ENCODE results near the gene TPT1. TPM values are rescaled to one million over a fixed set of nuclear protein-coding genes. Genes with fewer than 3 reads are reported as not detected.
"Not testable (repeated sequence)": the region's sequence is repeated elsewhere in the genome, so short reads cannot be mapped to it uniquely, and the experiment has no call there.

The TPT1 gene
- total and polyA plus RNA-seq, 2 experiments from 2014 or later = 1,047 to 6,453 TPM

DNA sequence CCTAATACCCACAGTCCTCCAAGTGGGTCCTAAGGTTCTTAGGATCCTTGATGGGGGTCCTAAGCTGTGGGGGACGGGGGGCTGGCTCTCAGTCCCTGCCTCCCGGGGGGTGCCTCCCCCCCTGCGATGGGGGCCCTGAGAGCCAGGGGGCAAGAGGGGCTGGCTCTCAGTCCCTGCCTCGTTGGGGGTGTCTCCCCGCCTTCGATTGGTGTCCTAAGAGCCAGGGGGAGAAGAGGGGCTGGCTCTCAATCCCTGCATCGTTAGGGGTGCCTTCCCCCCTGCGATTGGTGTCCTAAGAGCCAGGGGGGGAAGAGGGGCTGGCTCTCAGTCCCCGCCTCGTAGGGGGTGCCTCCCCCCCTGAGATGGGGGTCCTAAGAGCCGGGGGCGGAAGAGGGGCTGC lies 40.2 kb upstream of the TPT1 start:
- Histone ChIP-seq H3K79me2 (no peaks in the 10 kb centered on the region), H3K36me3 (replicated peaks; ENCODE audit: insufficient read depth, low read depth) (no peaks in the 10 kb centered on the region), H3K9me2 (replicated peaks; ENCODE audit: insufficient read depth) (no peaks in the 10 kb centered on the region), H3K4me3 (no peak overlapping the region), H3K4me1 (ENCODE audit: insufficient read depth) (no peaks in the 10 kb centered on the region), H3K4me2 (no peak overlapping the region), H2AFZ (no peak overlapping the region), H3K9me3 (ENCODE audit: low read depth) (no peaks in the 10 kb centered on the region), H3K27ac (no peak overlapping the region), H4K20me1 (ENCODE audit: insufficient read depth, poor library complexity, severe bottlenecking) (no peaks in the 10 kb centered on the region), H3K27me3 (no peaks in the 10 kb centered on the region)
- WGBS (ENCODE audit: low lambda C conversion rate, missing lambda C conversion rate) = no CpG with 5 or more reads among the region's 12 CpGs
- no peak for DNase-seq (ENCODE audit: low spot score)
- TF ChIP-seq, protein P1, sequence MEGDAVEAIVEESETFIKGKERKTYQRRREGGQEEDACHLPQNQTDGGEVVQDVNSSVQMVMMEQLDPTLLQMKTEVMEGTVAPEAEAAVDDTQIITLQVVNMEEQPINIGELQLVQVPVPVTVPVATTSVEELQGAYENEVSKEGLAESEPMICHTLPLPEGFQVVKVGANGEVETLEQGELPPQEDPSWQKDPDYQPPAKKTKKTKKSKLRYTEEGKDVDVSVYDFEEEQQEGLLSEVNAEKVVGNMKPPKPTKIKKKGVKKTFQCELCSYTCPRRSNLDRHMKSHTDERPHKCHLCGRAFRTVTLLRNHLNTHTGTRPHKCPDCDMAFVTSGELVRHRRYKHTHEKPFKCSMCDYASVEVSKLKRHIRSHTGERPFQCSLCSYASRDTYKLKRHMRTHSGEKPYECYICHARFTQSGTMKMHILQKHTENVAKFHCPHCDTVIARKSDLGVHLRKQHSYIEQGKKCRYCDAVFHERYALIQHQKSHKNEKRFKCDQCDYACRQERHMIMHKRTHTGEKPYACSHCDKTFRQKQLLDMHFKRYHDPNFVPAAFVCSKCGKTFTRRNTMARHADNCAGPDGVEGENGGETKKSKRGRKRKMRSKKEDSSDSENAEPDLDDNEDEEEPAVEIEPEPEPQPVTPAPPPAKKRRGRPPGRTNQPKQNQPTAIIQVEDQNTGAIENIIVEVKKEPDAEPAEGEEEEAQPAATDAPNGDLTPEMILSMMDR (IDR thresholded peaks at IDR 0.05; ENCODE audit: poor library complexity) = no peak
- no peak for TF ChIP-seq EZH2 (IDR thresholded peaks at IDR 0.05; ENCODE audit: borderline replicate concordance)
- TF ChIP-seq EZH2phosphoT487 (IDR thresholded peaks at IDR 0.05; ENCODE audit: low read depth, severe bottlenecking, unreplicated experiment) = no peak

DNA sequence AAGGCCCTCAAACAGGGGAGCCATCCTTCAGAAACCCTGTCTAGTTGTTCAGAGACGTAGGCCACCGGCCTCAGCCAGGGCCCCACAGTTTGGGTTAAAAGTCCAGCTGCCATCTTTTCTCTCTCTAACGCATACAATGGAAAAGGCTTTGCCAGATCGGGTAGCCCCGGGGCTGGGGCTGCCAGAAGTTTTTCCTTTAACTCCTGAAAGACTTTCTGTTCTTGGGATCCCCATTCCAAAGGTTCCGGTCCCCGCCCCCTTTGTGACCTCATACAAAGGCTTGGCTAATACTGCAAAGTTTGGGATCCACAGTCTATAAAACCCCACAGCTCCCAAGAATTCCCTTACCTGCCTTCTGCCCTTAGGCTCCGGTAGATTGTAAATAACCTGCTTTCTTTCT lies 39.7 kb upstream of the TPT1 start:
- H3K4me3 ChIP-seq; H3K27me3 ChIP-seq; H3K36me3 ChIP-seq (replicated peaks; ENCODE audit: insufficient read depth, low read depth); H2AFZ ChIP-seq; H3K9me3 ChIP-seq (ENCODE audit: low read depth); H3K9me2 ChIP-seq (replicated peaks; ENCODE audit: insufficient read depth); H3K27ac ChIP-seq; DNase-seq (ENCODE audit: low spot score); H3K4me2 ChIP-seq; H3K4me1 ChIP-seq (ENCODE audit: insufficient read depth); H3K79me2 ChIP-seq; H4K20me1 ChIP-seq (ENCODE audit: insufficient read depth, poor library complexity, severe bottlenecking): not testable (repeated sequence)
- 74% methylated on average over 7 of the region's 8 CpGs for WGBS (ENCODE audit: low lambda C conversion rate, missing lambda C conversion rate)

DNA sequence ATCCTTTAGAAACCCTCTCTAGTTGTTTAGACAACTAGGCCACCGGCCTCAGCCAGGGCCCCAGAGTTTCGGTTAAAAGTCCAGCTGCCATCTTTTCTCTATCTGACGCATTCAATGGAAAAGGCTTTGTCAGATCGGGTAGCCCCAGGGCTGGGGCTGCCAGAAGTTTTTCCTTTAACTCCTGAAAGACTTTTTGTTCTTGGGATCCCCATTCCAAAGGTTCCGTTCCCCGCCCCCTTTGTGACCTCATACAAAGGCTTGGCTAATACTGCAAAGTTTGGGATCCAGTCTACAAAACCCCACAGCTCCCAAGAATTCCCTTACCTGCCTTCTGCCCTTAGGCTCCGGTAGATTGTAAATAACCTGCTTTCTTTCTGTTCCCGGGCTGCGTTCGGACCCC lies 38.5 kb upstream of the TPT1 start:
- DNase-seq (ENCODE audit: low spot score); H3K9me2 ChIP-seq (replicated peaks; ENCODE audit: insufficient read depth); H2AFZ ChIP-seq; H3K27me3 ChIP-seq; H4K20me1 ChIP-seq (ENCODE audit: insufficient read depth, poor library complexity, severe bottlenecking); H3K4me1 ChIP-seq (ENCODE audit: insufficient read depth); H3K27ac ChIP-seq; H3K9me3 ChIP-seq (ENCODE audit: low read depth); H3K79me2 ChIP-seq; H3K36me3 ChIP-seq (replicated peaks; ENCODE audit: insufficient read depth, low read depth); H3K4me3 ChIP-seq; H3K4me2 ChIP-seq: not testable (repeated sequence)
- WGBS (ENCODE audit: low lambda C conversion rate, missing lambda C conversion rate) = 95% methylated on average over 10 of the region's 10 CpGs

DNA sequence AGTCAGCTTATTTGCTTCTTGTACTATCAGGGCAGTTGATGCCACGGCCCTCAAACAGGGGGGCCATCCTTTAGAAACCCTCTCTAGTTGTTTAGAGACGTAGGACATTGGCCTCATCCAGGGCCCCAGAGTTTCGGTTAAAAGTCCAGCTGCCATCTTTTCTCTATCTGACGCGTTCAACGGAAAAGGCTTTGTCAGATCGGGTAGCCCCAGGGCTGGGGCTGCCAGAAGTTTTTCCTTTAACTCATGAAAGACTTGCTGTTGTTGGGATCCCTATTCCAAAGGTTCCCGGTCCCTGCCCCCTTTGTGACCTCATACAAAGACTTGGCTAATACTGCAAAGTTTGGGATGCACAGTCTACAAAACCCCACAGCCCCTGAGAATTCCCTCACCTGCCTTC lies 37.8 kb upstream of the TPT1 start:
- not testable (repeated sequence) for H3K4me2 ChIP-seq; H2AFZ ChIP-seq; H3K27ac ChIP-seq; H3K4me1 ChIP-seq (ENCODE audit: insufficient read depth); H3K36me3 ChIP-seq (replicated peaks; ENCODE audit: insufficient read depth, low read depth); H3K79me2 ChIP-seq; H4K20me1 ChIP-seq (ENCODE audit: insufficient read depth, poor library complexity, severe bottlenecking); H3K27me3 ChIP-seq; DNase-seq (ENCODE audit: low spot score); H3K9me2 ChIP-seq (replicated peaks; ENCODE audit: insufficient read depth); H3K9me3 ChIP-seq (ENCODE audit: low read depth); H3K4me3 ChIP-seq
- 84% methylated on average over 8 of the region's 8 CpGs for WGBS (ENCODE audit: low lambda C conversion rate, missing lambda C conversion rate)

DNA sequence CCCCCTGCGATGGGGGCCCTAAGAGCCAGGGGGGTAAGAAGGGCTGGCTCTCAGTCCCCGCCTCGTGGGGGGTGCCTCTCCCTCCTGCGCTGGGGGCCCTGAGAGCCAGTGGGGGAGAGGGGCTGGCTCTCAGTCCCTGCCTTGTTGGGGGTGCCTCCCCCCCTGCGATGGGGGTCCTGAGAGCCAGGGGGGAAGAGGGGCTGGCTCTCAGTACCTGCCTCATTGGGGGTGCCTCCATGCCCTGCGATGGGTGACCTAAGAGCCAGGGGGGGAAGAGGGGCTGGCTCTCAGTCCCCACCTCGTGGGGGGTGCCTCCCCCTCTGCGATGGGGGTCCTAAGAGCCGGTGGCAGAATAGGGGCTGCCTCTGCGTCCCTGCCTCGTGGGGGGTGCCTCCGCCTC lies 36.3 kb upstream of the TPT1 start:
- not testable (repeated sequence) for H4K20me1 ChIP-seq (ENCODE audit: insufficient read depth, poor library complexity, severe bottlenecking); H3K4me1 ChIP-seq (ENCODE audit: insufficient read depth); H3K9me2 ChIP-seq (replicated peaks; ENCODE audit: insufficient read depth); H3K27ac ChIP-seq; DNase-seq (ENCODE audit: low spot score); H3K36me3 ChIP-seq (replicated peaks; ENCODE audit: insufficient read depth, low read depth); H3K27me3 ChIP-seq; H3K9me3 ChIP-seq (ENCODE audit: low read depth); H3K79me2 ChIP-seq; H2AFZ ChIP-seq; H3K4me2 ChIP-seq; H3K4me3 ChIP-seq
- WGBS (ENCODE audit: low lambda C conversion rate, missing lambda C conversion rate) = no CpG with 5 or more reads among the region's 12 CpGs

DNA sequence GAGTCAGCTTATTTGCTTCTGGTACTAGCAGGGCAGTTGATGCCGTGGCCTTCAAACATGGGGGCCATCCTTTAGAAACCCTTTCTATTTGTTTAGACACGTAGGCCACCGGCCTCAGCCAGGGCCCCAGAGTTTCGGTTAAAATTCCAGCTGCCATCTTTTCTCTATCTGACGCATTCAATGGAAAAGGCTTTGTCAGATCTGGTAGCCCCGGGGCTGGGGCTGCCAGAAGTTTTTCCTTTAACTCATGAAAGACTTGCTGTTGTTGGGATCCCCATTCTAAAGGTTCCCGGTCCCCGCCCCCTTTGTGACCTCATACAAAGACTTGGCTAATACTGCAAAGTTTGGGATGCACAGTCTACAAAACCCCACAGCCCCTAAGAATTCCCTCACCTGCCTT lies 35.7 kb upstream of the TPT1 start:
- DNase-seq (ENCODE audit: low spot score); H3K27me3 ChIP-seq; H2AFZ ChIP-seq; H3K36me3 ChIP-seq (replicated peaks; ENCODE audit: insufficient read depth, low read depth); H4K20me1 ChIP-seq (ENCODE audit: insufficient read depth, poor library complexity, severe bottlenecking); H3K4me1 ChIP-seq (ENCODE audit: insufficient read depth); H3K4me3 ChIP-seq; H3K27ac ChIP-seq; H3K9me2 ChIP-seq (replicated peaks; ENCODE audit: insufficient read depth); H3K4me2 ChIP-seq; H3K9me3 ChIP-seq (ENCODE audit: low read depth); H3K79me2 ChIP-seq: not testable (repeated sequence)
- WGBS (ENCODE audit: low lambda C conversion rate, missing lambda C conversion rate) = 87% methylated on average over 8 of the region's 8 CpGs
